Neural cell (in vitro differentiated cells): ENCODE measurements around the gene RHOT2. TPM values are rescaled to one million over a fixed set of nuclear protein-coding genes. Genes with fewer than 3 reads are reported as not detected.
A peak's percentile ranks its signal among the peaks of the same experiment; 100 is the strongest.

Experiments used
- H2AFZ ChIP-seq: fragments of 200-600, 300-800 bp; sonication (generic), shearing (Covaris generic); 2 replicates; pipeline ENCODE4 v1.6.0; 2014; ENCODE audit warnings: low read depth, mild to moderate bottlenecking, antibody characterized with exemption, low read length, moderate library complexity
- H3F3A ChIP-seq: fragments of 200-600 bp; shearing (Covaris generic); 2 replicates; pipeline ENCODE4 v1.6.1; 2016; ENCODE audit warnings: mild to moderate bottlenecking, moderate library complexity, mixed read lengths, antibody characterized with exemption, low read length; ENCODE audit not compliant: insufficient read depth, poor library complexity, severe bottlenecking
- H3K27ac ChIP-seq: fragments of 200-600, 300-800 bp; sonication (generic), shearing (Covaris generic); 2 replicates; pipeline ENCODE4 v1.5.1; 2014; ENCODE audit warnings: mild to moderate bottlenecking, low read length, moderate library complexity
- H3K27me3 ChIP-seq: fragments of 300-800, 200-600 bp; sonication (generic), shearing (Covaris generic); 2 replicates; pipeline ENCODE4 v1.6.0; 2014; ENCODE audit warnings: mild to moderate bottlenecking, low read depth, low read length, moderate library complexity; ENCODE audit not compliant: insufficient read depth
- H3K36me3 ChIP-seq: fragments of 300-800, 200-600 bp; sonication (generic), shearing (Covaris generic); 2 replicates; pipeline ENCODE4 v1.5.1; 2014; ENCODE audit warnings: mild to moderate bottlenecking, antibody characterized with exemption, low read length, moderate library complexity; ENCODE audit not compliant: insufficient read depth
- H3K4me2 ChIP-seq: fragments of 300-800, 200-600 bp; sonication (generic), shearing (Covaris generic); 2 replicates; pipeline ENCODE4 v1.6.0; 2014; ENCODE audit warnings: mild to moderate bottlenecking, low read length
- H3K4me3 ChIP-seq: fragments of 300-800, 200-600 bp; sonication (generic), shearing (Covaris generic); 2 replicates; pipeline ENCODE4 v1.5.1; 2014; ENCODE audit warnings: mild to moderate bottlenecking, low read length, moderate library complexity
- H3K79me2 ChIP-seq: fragments of 200-600 bp; shearing (Covaris generic); replicated peaks from 2 replicates; pipeline ENCODE4 v1.6.0; 2014; ENCODE audit warnings: mild to moderate bottlenecking, low read length, moderate library complexity; ENCODE audit not compliant: insufficient read depth
- H3K9ac ChIP-seq: fragments of 300-800, 200-600 bp; sonication (generic), shearing (Covaris generic); 2 replicates; pipeline ENCODE4 v1.6.1; 2016; ENCODE audit warnings: mild to moderate bottlenecking, low read length, mixed read lengths
- H3K9me2 ChIP-seq: fragments of 200-600 bp; shearing (Covaris generic); 2 replicates; pipeline ENCODE4 v1.6.1; 2016; ENCODE audit warnings: mild to moderate bottlenecking, low read length, mixed read lengths; ENCODE audit not compliant: insufficient read depth
- H3K9me3 ChIP-seq: fragments of 200-600, 300-800 bp; sonication (generic), shearing (Covaris generic); 2 replicates; pipeline ENCODE4 v1.6.1; 2016; ENCODE audit warnings: mild to moderate bottlenecking, mixed run types, low read length, moderate library complexity, mixed read lengths
- H4K20me1 ChIP-seq: fragments of 200-600 bp; shearing (Covaris generic); 2 replicates; pipeline ENCODE4 v1.6.1; 2016; ENCODE audit warnings: mild to moderate bottlenecking, mixed run types; ENCODE audit not compliant: insufficient read depth
- CTCF ChIP-seq: fragments of 450-650 bp; IDR thresholded peaks from 2 replicates; pipeline ENCODE4 v1.5.1; 2014; ENCODE audit warnings: antibody characterized with exemption, mild to moderate bottlenecking, moderate library complexity; ENCODE audit not compliant: poor library complexity, severe bottlenecking
- EP300 ChIP-seq: fragments of 450-650 bp; conservative IDR thresholded peaks from 2 replicates; pipeline ENCODE4 v1.6.1; 2014; ENCODE audit warnings: antibody characterized with exemption, mild to moderate bottlenecking, moderate library complexity; ENCODE audit not compliant: poor library complexity, severe bottlenecking
- EZH2 ChIP-seq: fragments of 200-600, 300-800 bp; shearing (Covaris generic), sonication (generic); IDR thresholded peaks from 2 replicates; pipeline ENCODE4 v1.6.1; 2014; ENCODE audit warnings: antibody characterized with exemption, low read length, borderline replicate concordance, mild to moderate bottlenecking; ENCODE audit not compliant: insufficient read depth, poor library complexity, severe bottlenecking
- MXI1 ChIP-seq: fragments of 450-650 bp; conservative IDR thresholded peaks from 2 replicates; pipeline ENCODE4 v1.6.1; 2014; ENCODE audit warnings: antibody characterized with exemption, mild to moderate bottlenecking; ENCODE audit not compliant: poor library complexity, severe bottlenecking
- POLR2AphosphoS5 ChIP-seq: IDR thresholded peaks from 2 replicates; pipeline ENCODE4 v1.6.1; 2012
- RAD21 ChIP-seq: fragments of 450-650 bp; conservative IDR thresholded peaks from 2 replicates; pipeline ENCODE4 v1.6.1; 2014; ENCODE audit warnings: antibody characterized with exemption, mild to moderate bottlenecking, moderate library complexity
- REST ChIP-seq: IDR thresholded peaks from 2 replicates; pipeline ENCODE4 v1.6.1; 2012; ENCODE audit warnings: borderline replicate concordance
- SMC3 ChIP-seq: fragments of 450-650 bp; conservative IDR thresholded peaks from 2 replicates; pipeline ENCODE4 v1.6.1; 2014; ENCODE audit warnings: antibody characterized with exemption, mild to moderate bottlenecking, moderate library complexity; ENCODE audit not compliant: poor library complexity
- TAF1 ChIP-seq: IDR thresholded peaks from 2 replicates; pipeline ENCODE4 v1.6.1; 2012; ENCODE audit warnings: low read depth
- polyA plus RNA-seq: library from polyadenylated mRNA; depleted of rRNA; stranded (reverse); fragments of >200 nt; gene quantifications from 2 replicates; pipeline ENCODE4 v1.2.3, GENCODE V29; 2014

The RHOT2 gene
- polyA plus RNA-seq, 1 donor from 2014 or later = 132 TPM

GRCh38 chr16:642189-643049, 25.5 kb upstream of the RHOT2 start:
- peak overlapping the region; percentile 77 for H3K9ac ChIP-seq
- no peak overlapping the region for H2AFZ ChIP-seq
- no peaks in the 10 kb centered on the region for H3K9me3 ChIP-seq
- no peak for TF ChIP-seq CTCF
- no peak for TF ChIP-seq EZH2
- TF ChIP-seq MXI1 = peak; percentile 7
- H3F3A ChIP-seq = no peaks in the 10 kb centered on the region
- no peak overlapping the region for H3K27ac ChIP-seq
- H3K4me3 ChIP-seq = peak overlapping the region; percentile 82
- no peaks in the 10 kb centered on the region for H3K79me2 ChIP-seq
- no peaks in the 10 kb centered on the region for H3K9me2 ChIP-seq
- peak overlapping the region; percentile 39 for H3K4me2 ChIP-seq
- no peaks in the 10 kb centered on the region for H4K20me1 ChIP-seq
- H3K36me3 ChIP-seq = no peaks in the 10 kb centered on the region
- no peaks in the 10 kb centered on the region for H3K27me3 ChIP-seq

GRCh38 chr16:643050-643368, 24.9 kb upstream of the RHOT2 start:
- H3K4me2 ChIP-seq = no peak overlapping the region
- no peak overlapping the region for H3K27ac ChIP-seq
- H3F3A ChIP-seq = no peaks in the 10 kb centered on the region
- no peaks in the 10 kb centered on the region for H3K36me3 ChIP-seq
- H4K20me1 ChIP-seq = no peaks in the 10 kb centered on the region
- no peak overlapping the region for H2AFZ ChIP-seq
- no peaks in the 10 kb centered on the region for H3K79me2 ChIP-seq
- peak overlapping the region; percentile 77 for H3K9ac ChIP-seq
- TF ChIP-seq EP300 = no peak
- no peak for TF ChIP-seq POLR2AphosphoS5
- no peak for TF ChIP-seq MXI1
- no peak for TF ChIP-seq REST
- no peak for TF ChIP-seq CTCF
- TF ChIP-seq EZH2 = no peak
- TF ChIP-seq SMC3 = no peak
- TF ChIP-seq RAD21 = no peak
- TF ChIP-seq TAF1 = no peak
- H3K9me2 ChIP-seq = no peaks in the 10 kb centered on the region
- H3K27me3 ChIP-seq = no peaks in the 10 kb centered on the region
- peak overlapping the region; percentile 82 for H3K4me3 ChIP-seq
- H3K9me3 ChIP-seq = no peaks in the 10 kb centered on the region
